GM21737 (cell line): Measurements from ENCODE around the gene DUSP9.
"Not testable (repeated sequence)": the region's sequence is repeated elsewhere in the genome, so short reads cannot be mapped to it uniquely, and the experiment has no call there.

Source experiments
- ATAC-seq: cut with Tn5 transposase; IDR thresholded peaks from one replicate; pipeline ENCODE4 v1.9.1; 2021; ENCODE audit warnings: mild to moderate bottlenecking, moderate library complexity; ENCODE audit not compliant: unreplicated experiment

DUSP9 gene

GRCh38 chrX:153689654-153690465 lies 42.9 kb downstream of the DUSP9 start:
- ATAC-seq, result no peak

GRCh38 chrX:153690466-153690865 lies 43.5 kb downstream of the DUSP9 start:
- ATAC-seq, result no peak

- not testable (repeated sequence) for ATAC-seq
Measured at GRCh38 chrX:153691032-153691827, 44.2 kb downstream of the DUSP9 start.

- no peak for ATAC-seq
Measured at GRCh38 chrX:153692003-153692402, 45.0 kb downstream of the DUSP9 start.

GRCh38 chrX:153692611-153693156 lies 45.7 kb downstream of the DUSP9 start:
- ATAC-seq, result no peak

GRCh38 chrX:153693216-153694086 lies 46.4 kb downstream of the DUSP9 start:
- no peak for ATAC-seq

GRCh38 chrX:153694256-153694655 lies 47.3 kb downstream of the DUSP9 start:
- not testable (repeated sequence) for ATAC-seq

GRCh38 chrX:153694687-153695270 lies 47.8 kb downstream of the DUSP9 start:
- no peak for ATAC-seq

GRCh38 chrX:153696100-153696499 lies 49.1 kb downstream of the DUSP9 start:
- ATAC-seq, result no peak

- not testable (repeated sequence) for ATAC-seq
Measured at GRCh38 chrX:153696538-153696937, 49.5 kb downstream of the DUSP9 start.

GRCh38 chrX:153696986-153697722 lies 50.2 kb downstream of the DUSP9 start:
- ATAC-seq, result not testable (repeated sequence)

- ATAC-seq, result no peak
Measured at GRCh38 chrX:153697924-153698865, 51.2 kb downstream of the DUSP9 start.

- not testable (repeated sequence) for ATAC-seq
Measured at GRCh38 chrX:153699210-153699783, 52.3 kb downstream of the DUSP9 start.

- ATAC-seq, result not testable (repeated sequence)
Measured at GRCh38 chrX:153699784-153700371, 52.9 kb downstream of the DUSP9 start.

- no peak for ATAC-seq
Measured at GRCh38 chrX:153700376-153700945, 53.5 kb downstream of the DUSP9 start.
